Epidermal melanocyte (primary cell): Measurements from ENCODE around the gene DND1.
"Not testable (repeated sequence)": the region's sequence is repeated elsewhere in the genome, so short reads cannot be mapped to it uniquely, and the experiment has no call there.

ENCODE experiments used
- DNase-seq: peaks from one replicate; pipeline ENCODE4 v3.0.0; 2011; ENCODE audit warnings: low spot score; ENCODE audit not compliant: insufficient read length

DND1 gene

DNA sequence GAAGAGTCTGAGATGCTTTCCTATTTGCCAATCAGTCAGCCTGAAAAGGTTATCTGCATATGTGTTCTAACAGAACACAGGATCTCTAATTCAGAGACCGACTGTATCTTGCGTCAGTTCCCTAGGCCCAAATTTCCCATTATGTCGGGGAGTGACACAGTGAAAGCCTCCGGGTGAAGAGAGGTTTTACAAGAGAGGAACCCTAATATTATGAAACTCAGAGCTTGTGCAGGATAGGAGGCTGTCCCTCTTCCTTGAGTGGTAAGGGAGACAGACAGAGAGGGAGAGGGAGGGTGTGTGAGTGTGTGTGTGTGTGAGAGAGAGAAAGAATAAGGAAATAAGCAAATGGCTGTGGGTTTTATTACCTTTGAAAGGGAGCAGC, 42.3 kb downstream of the DND1 start:
- no peak for DNase-seq

DNA sequence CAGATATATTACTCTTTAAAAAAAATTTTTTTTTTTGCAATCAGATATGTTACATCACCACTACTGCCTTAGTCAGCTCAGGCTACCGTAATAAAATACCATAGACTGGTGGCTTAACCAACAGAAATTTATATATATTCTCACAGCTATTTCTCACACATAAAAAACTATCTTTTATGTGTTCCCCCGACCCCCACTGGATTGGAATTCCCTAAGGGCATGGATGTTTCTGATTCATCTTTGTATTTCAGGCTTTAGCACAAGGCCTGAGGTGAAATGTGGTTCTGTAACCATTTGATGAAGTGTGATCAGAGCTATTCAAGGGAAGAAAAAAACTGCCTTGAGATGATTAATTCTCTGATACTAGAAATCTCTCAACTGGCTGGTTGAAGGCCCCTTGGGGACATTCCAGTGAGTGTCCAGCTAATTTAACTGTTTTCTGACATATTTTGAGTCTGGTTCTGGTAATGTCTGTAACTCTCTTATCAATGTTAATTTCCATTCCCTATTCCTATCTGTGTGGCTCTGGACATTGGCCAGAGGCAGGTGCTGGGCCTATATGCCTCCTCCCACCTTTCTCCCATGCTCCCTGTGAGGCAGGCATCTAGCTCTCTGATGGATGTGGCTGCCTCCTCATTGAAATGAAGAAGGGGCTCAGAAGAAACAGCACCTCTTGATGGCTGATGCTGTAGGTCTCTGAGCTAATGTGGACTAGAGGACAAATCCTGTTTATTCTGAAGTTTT, 42.9 kb downstream of the DND1 start:
- no peak for DNase-seq

GRCh38 chr5:140628711-140629110, 44.7 kb downstream of the DND1 start:
- DNase-seq: no peak

GRCh38 chr5:140627972-140628371, 45.4 kb downstream of the DND1 start:
- no peak for DNase-seq

- DNase-seq: not testable (repeated sequence)
Measured at GRCh38 chr5:140624886-140625285, 48.5 kb downstream of the DND1 start.

DNA sequence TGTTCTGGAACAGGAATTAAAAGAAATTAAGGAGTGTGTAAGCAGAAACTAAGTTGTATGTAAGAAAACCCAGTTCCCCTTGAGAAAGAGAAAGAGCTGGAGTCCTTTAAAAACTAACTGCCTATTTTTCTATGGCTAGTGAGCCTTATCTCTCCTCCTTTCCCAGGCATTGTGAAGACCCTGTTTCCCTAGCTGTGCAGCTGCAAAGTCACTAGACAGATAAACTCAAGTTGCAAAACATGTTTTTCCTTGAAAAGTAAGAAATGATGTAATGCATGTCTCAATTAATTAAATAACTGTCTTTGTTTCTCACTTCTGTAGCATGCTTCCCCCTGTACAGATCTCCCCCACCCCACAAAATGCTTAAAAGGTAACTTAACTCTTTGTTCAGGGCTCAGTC, 50.3 kb downstream of the DND1 start:
- not testable (repeated sequence) for DNase-seq

DNA sequence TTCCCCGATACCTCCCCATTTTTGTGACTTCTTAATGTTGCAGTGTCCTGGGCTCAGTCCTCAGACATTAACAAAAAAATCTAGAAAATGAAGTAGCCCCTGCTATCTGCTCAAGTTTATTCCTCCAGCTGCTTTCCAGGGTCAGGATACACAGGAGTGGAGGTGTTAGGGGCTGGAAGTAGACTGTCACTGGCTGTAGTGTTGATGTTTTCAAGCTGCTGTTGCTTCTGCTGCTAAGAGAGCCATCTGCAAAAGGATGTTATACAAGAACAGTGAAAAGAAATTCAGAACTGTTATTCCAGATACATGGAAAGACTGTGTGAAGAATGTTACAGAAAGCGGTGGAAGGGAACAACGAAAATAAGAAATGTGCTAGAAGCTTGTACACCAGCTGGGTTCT, 51.1 kb downstream of the DND1 start:
- DNase-seq: no peak
